Ovary (tissue), 3 donors: ENCODE measurements around the gene CD70.

Experiments used
- CTCF ChIP-seq, 3 donors: fragments of 450-650 bp in 2 of 3; fragments of 200-600 bp in 1 of 3; IDR thresholded peaks; one replicate each; pipeline versions ENCODE4 v1.5.1 to v1.8.0; 2016 to 2022; ENCODE audit warnings: antibody characterized with exemption in 3 of 3, mild to moderate bottlenecking in 1 of 3
- EP300 ChIP-seq: sonication (generic); formaldehyde crosslinking; IDR thresholded peaks from one replicate; pipeline ENCODE4 v1.6.1; 2017; ENCODE audit warnings: antibody characterized with exemption
- POLR2A ChIP-seq: fragments of 450-650 bp; IDR thresholded peaks from one replicate; pipeline ENCODE4 v1.6.1; 2017; ENCODE audit warnings: antibody characterized with exemption, mild to moderate bottlenecking, moderate library complexity
- donor health status: DM: no; HTN: no; CAD: no.

- TF ChIP-seq POLR2A (no peak), CTCF (IDR thresholded peaks at IDR 0.05) (no peak), EP300 (no peak)
Measured at GRCh38 chr19:6539514-6539913, 51.4 kb downstream of the CD70 start.
